RWPE2 (cell line): ENCODE results near the gene SLC9B1.
"Not testable (repeated sequence)": the region's sequence is repeated elsewhere in the genome, so short reads cannot be mapped to it uniquely, and the experiment has no call there.

Source experiments
- ATAC-seq: fragments of 200-7000 bp; cut with Tn5 transposase; 3 replicates; pipeline ENCODE4 v1.9.1; 2021; ENCODE audit warnings: low read depth
- DNase-seq: peaks from one replicate; pipeline ENCODE4 v3.0.0-alpha.2; 2020; ENCODE audit warnings: low spot score
- H3K27ac ChIP-seq: fragments of 450-650 bp; 2 replicates; pipeline ENCODE4 v1.5.1; 2017; ENCODE audit warnings: mild to moderate bottlenecking; ENCODE audit not compliant: poor library complexity, severe bottlenecking
- H3K27me3 ChIP-seq: fragments of 250-450 bp; sonication (Bioruptor Pico); 2 replicates; pipeline ENCODE4 v1.5.1; 2021; ENCODE audit warnings: mild to moderate bottlenecking, moderate library complexity; ENCODE audit not compliant: insufficient read depth, poor library complexity, severe bottlenecking
- H3K36me3 ChIP-seq: fragments of 250-450 bp; sonication (Bioruptor Pico); 2 replicates; pipeline ENCODE4 v1.5.1; 2020; ENCODE audit warnings: low read depth, mild to moderate bottlenecking, moderate library complexity
- H3K4me1 ChIP-seq: fragments of 250-450 bp; sonication (Bioruptor Pico); 2 replicates; pipeline ENCODE4 v1.5.1; 2021; ENCODE audit warnings: mild to moderate bottlenecking, moderate library complexity; ENCODE audit not compliant: insufficient read depth, poor library complexity, severe bottlenecking
- H3K4me3 ChIP-seq: fragments of 250-450 bp; sonication (Bioruptor Pico); 2 replicates; pipeline ENCODE4 v1.5.1; 2021; ENCODE audit warnings: mild to moderate bottlenecking, moderate library complexity; ENCODE audit not compliant: severe bottlenecking
- H3K9me3 ChIP-seq: fragments of 250-450 bp; sonication (Bioruptor Pico); 2 replicates; pipeline ENCODE4 v1.5.1; 2021; ENCODE audit warnings: mild to moderate bottlenecking, moderate library complexity; ENCODE audit not compliant: severe bottlenecking
- TF ChIP-seq, protein P1 (sequence below): fragments of 450-650 bp; IDR thresholded peaks from one replicate; pipeline ENCODE4 v1.5.1; 2017; ENCODE audit warnings: mild to moderate bottlenecking, moderate library complexity; ENCODE audit not compliant: poor library complexity, severe bottlenecking

Gene SLC9B1

DNA sequence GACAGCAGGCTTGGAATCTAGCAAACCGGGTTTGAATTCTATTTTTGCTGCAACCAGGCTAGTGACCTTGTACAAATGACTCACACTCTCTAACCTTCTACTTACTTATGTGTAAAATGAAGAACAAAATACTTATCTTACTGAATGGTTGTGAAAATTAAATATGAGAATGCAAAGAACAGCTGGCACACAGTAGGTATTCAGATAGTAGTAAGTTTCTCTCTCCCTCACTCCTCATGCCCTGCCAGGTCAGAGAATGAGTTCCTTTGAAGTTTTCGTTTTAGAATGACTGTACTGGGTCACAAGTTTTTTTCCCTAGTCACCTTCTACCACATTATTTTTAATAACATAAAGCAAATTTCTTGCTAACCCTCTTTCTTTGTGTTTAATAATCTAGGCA lies 117.7 kb downstream of the SLC9B1 start:
- H3K27me3 ChIP-seq = no peaks in the 10 kb centered on the region
- H3K36me3 ChIP-seq = no peaks in the 10 kb centered on the region
- no peak overlapping the region for H3K27ac ChIP-seq
- no peaks in the 10 kb centered on the region for H3K9me3 ChIP-seq
- ATAC-seq = no peak
- DNase-seq = no peak
- no peaks in the 10 kb centered on the region for H3K4me1 ChIP-seq
- TF ChIP-seq, protein P1, sequence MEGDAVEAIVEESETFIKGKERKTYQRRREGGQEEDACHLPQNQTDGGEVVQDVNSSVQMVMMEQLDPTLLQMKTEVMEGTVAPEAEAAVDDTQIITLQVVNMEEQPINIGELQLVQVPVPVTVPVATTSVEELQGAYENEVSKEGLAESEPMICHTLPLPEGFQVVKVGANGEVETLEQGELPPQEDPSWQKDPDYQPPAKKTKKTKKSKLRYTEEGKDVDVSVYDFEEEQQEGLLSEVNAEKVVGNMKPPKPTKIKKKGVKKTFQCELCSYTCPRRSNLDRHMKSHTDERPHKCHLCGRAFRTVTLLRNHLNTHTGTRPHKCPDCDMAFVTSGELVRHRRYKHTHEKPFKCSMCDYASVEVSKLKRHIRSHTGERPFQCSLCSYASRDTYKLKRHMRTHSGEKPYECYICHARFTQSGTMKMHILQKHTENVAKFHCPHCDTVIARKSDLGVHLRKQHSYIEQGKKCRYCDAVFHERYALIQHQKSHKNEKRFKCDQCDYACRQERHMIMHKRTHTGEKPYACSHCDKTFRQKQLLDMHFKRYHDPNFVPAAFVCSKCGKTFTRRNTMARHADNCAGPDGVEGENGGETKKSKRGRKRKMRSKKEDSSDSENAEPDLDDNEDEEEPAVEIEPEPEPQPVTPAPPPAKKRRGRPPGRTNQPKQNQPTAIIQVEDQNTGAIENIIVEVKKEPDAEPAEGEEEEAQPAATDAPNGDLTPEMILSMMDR = no peak
- no peak overlapping the region for H3K4me3 ChIP-seq

DNA sequence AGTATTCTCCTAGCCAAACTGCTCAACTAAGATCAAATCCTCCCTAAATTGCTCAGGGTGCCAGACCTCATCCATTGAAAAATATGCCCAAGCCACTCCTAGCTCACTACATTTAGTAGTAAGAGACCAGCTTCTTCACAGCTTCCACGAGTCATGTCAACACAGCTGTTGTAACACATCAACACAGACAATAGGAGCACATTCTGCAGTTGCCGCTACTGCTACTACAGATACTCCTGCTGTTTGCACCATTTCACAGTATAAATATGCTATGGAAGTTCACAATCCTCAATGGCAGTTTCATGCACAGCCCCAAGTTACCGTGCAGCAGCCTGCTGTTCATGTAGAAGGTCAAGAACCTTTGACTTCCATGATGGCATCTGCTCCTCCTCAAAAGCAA lies 121.9 kb downstream of the SLC9B1 start:
- not testable (repeated sequence) for H3K4me1 ChIP-seq, ATAC-seq, H3K4me3 ChIP-seq, H3K36me3 ChIP-seq, H3K27ac ChIP-seq, H3K9me3 ChIP-seq, DNase-seq, H3K27me3 ChIP-seq

DNA sequence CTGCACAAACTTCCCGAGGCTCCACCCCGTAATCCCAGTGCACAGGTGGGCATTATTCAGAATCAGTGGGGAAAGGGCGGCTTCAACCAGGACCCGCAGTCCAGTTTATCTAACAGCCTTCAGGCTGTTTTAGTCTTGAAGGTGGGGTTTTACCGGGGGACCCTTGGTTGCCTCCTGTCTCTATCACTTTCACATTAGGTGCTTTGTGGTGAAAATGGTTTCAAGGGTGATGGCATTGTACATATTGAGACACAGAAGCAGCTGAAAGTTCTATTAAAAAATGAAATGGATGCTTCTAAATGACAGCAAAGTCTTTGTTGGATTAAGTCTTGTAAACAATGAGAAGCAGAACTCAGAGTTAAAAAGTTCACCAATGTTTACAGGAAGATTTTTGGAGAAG lies 123.0 kb downstream of the SLC9B1 start:
- H3K27ac ChIP-seq, H3K9me3 ChIP-seq, H3K27me3 ChIP-seq, H3K36me3 ChIP-seq, DNase-seq, ATAC-seq, H3K4me1 ChIP-seq, H3K4me3 ChIP-seq: not testable (repeated sequence)

DNA sequence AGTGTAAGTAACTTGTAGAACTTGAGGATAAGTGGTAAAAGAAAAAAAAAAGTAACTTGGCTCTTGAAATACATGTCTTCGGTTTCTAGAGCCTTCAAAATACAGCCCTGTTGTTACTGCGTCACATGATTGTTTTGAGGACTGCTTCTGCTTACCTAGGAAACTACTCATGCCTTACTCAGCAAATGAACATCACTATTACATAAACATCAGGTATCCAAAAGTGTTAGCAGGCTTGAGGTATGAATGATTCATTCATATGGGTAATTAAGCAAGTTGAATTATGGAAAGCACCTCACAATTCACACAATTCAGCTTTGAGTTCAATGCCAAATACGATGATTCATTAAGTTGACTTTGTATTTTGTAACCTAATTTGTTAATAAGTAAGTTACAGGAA lies 129.6 kb downstream of the SLC9B1 start:
- not testable (repeated sequence) for H3K4me1 ChIP-seq, H3K27ac ChIP-seq, H3K9me3 ChIP-seq, DNase-seq, ATAC-seq, H3K4me3 ChIP-seq, H3K27me3 ChIP-seq
- peaks cover 18% of the 10 kb centered on the region for H3K36me3 ChIP-seq

DNA sequence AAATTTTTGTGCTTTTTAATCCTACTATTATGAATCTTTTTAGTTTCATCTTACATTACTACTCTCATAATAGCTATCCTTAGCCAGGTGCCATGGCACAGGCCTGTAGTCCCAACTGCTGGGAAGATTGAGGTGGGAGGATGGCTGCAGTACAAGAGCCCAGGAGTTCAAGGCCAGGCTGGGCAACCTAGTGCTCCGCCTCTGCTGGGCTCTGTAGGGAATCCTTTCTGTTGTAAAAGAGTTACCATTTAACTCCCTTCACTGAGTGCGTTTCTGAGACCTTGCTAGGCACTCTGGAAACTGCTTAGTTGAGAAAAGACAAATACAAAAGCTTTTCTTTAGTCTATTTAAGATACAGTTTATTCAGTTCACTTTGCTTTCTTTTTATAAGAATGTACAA lies 130.9 kb downstream of the SLC9B1 start:
- H3K27me3 ChIP-seq, DNase-seq, H3K9me3 ChIP-seq, ATAC-seq, H3K27ac ChIP-seq, H3K4me1 ChIP-seq, H3K4me3 ChIP-seq: not testable (repeated sequence)
- peaks cover 25% of the 10 kb centered on the region for H3K36me3 ChIP-seq

DNA sequence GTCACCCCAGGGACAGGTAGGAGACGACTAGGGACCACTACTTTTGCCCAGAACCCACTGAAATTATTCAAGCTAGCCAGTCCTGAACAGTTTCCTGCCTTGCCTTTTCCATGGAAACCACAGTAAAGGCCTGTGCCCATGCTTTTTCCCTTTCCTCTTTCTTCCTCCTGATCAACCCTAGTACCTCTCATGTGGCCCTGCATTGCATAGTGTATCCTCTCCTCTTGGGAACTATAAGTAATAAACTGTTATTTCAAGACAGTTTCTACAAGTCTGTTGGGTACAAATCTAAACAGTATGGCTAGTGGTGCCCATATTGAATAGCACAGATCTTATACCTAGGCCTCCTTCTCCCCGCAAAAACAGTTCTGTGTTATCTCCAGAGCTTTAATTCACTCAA lies 136.2 kb downstream of the SLC9B1 start:
- Histone ChIP-seq H3K27me3 (no peaks in the 10 kb centered on the region), H3K4me3 (no peak overlapping the region), H3K4me1 (no peaks in the 10 kb centered on the region), H3K27ac (no peak overlapping the region), H3K36me3 (peaks cover 31% of the 10 kb centered on the region), H3K9me3 (no peaks in the 10 kb centered on the region)
- ATAC-seq (no peak), DNase-seq (no peak)
- TF ChIP-seq, protein P1 = no peak

DNA sequence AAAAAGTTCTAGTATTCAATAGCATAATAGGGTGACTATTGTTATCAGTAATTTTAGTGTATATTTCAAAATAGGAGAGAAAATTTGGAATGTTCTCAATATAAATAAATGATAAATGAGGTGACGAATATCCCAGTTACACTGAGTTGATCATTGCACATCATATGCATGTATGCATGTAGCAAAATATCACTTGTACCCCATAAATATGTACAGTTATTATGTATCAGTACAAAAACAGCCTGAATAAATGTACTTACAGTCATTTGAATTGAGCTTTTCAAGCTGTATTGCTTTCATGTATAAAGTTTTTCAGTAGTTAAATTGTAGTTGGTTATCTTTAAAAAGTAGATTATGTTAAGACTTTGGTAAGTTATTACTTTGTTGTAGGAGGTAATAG lies 138.2 kb downstream of the SLC9B1 start:
- ATAC-seq = no peak
- peaks cover 32% of the 10 kb centered on the region for H3K36me3 ChIP-seq

More for the DNA sequence above, 138.2 kb downstream of the SLC9B1 start:
- no peak overlapping the region for H3K4me3 ChIP-seq
- no peak for DNase-seq
- H3K9me3 ChIP-seq = peaks cover 4% of the 10 kb centered on the region
- H3K4me1 ChIP-seq = no peaks in the 10 kb centered on the region
- no peaks in the 10 kb centered on the region for H3K27me3 ChIP-seq
- H3K27ac ChIP-seq = no peak overlapping the region
- TF ChIP-seq, protein P1 = no peak
